ENCODE results near the gene PTGER2.
A peak's percentile ranks its signal among the peaks of the same experiment; 100 is the strongest.

Gene PTGER2

DNA sequence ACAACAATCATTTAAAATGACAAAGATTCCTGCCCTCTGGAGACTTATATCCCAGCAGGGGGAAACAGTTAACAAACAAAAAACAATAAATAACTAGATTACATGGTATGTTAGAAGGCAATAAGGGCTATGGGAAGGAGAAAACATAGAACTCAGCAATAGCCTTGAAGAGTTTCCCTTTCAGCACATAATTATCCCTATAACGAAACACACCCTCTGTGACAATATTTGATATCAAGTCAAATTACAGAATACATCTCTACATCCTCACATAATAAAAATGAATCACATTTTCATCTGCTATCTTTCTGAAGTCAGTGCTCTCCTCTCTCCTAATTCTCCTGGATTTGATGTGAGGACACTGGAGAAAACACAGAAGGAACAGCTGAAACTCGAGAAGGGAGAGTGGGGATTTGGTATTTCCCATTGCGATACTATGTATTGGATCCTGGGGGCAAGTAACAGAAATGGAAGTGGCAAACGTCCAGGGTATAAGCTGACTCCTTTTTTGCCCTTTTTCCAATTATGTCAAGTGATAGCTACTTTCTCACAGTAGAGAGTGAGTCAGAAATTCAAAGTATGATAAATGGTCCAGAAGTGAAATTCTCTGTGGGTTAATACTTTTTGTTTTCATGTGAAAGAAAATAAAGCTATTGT is 9.7 kb upstream of the PTGER2 start:
- H3K36me3 ChIP-seq (ENCODE audit: control insufficient read depth in 5 of 5, insufficient read depth in 5 of 5, low read length in 5 of 5) = no peaks in the 10 kb centered on the region
- H3K4me3 ChIP-seq (ENCODE audit: low read depth in 1 of 5, low read length in 5 of 5) = no peak overlapping the region
- H3K4me1 ChIP-seq (ENCODE audit: control insufficient read depth in 5 of 5, insufficient read depth in 5 of 5, low read length in 5 of 5) = no peaks in the 10 kb centered on the region
- no peaks in the 10 kb centered on the region for H3K27me3 ChIP-seq (ENCODE audit: control insufficient read depth in 5 of 5, insufficient read depth in 4 of 5, low read length in 5 of 5)
- no peak overlapping the region for H3K9ac ChIP-seq (ENCODE audit: low read length in 5 of 5)
- H3K9me3 ChIP-seq (ENCODE audit: control insufficient read depth in 5 of 5, low read length in 5 of 5) = no peaks in the 10 kb centered on the region
- no peak overlapping the region for H3K27ac ChIP-seq (ENCODE audit: low read depth, low read length)

- Histone ChIP-seq H3K9me3 (ENCODE audit: control insufficient read depth in 5 of 5, low read length in 5 of 5) (no peaks in the 10 kb centered on the region), H3K27me3 (ENCODE audit: control insufficient read depth in 5 of 5, insufficient read depth in 4 of 5, low read length in 5 of 5) (peaks cover 0 to 5% (median 0%) of the 10 kb centered on the region in 5 donors), H3K36me3 (ENCODE audit: control insufficient read depth in 5 of 5, insufficient read depth in 5 of 5, low read length in 5 of 5) (no peaks in the 10 kb centered on the region), H3K4me3 (ENCODE audit: low read depth in 1 of 5, low read length in 5 of 5) (no peak overlapping the region), H3K9ac (ENCODE audit: low read length in 5 of 5) (no peak overlapping the region), H3K4me1 (ENCODE audit: control insufficient read depth in 5 of 5, insufficient read depth in 5 of 5, low read length in 5 of 5) (no peaks in the 10 kb centered on the region), H3K27ac (ENCODE audit: low read depth, low read length) (no peak overlapping the region)
These were observed 9.1 kb upstream of the PTGER2 start for GRCh38 chr14:52305014-52305413.

DNA sequence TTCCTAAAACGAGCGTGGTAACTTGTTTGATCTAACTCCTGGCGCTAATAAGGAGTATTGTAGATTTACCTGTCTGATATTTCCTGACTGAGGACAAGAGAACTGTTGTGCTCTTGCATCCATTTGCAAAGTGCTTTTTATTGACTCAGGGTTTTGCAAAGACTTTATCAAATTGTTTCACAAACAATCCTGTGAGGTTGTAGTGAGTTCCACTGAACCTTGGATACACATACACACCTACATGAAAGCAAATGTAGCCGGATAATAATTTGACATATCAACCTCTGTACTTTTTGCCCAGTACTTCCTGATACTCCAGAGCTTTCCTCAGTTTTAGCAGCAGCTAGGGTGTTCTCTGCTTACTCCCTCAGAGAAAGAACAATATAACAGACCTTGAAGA is 6.7 kb upstream of the PTGER2 start:
- Histone ChIP-seq H3K27ac (ENCODE audit: low read depth, low read length) (no peak overlapping the region), H3K36me3 (ENCODE audit: control insufficient read depth in 5 of 5, insufficient read depth in 5 of 5, low read length in 5 of 5) (no peaks in the 10 kb centered on the region), H3K4me1 (ENCODE audit: control insufficient read depth in 5 of 5, insufficient read depth in 5 of 5, low read length in 5 of 5) (peaks cover 0 to 13% (median 2%) of the 10 kb centered on the region in 5 donors), H3K9me3 (ENCODE audit: control insufficient read depth in 5 of 5, low read length in 5 of 5) (no peaks in the 10 kb centered on the region), H3K9ac (ENCODE audit: low read length in 5 of 5) (no peak overlapping the region), H3K4me3 (ENCODE audit: low read depth in 1 of 5, low read length in 5 of 5) (no peak overlapping the region), H3K27me3 (ENCODE audit: control insufficient read depth in 5 of 5, insufficient read depth in 4 of 5, low read length in 5 of 5) (peaks cover 0 to 6% (median 0%) of the 10 kb centered on the region in 5 donors)

DNA sequence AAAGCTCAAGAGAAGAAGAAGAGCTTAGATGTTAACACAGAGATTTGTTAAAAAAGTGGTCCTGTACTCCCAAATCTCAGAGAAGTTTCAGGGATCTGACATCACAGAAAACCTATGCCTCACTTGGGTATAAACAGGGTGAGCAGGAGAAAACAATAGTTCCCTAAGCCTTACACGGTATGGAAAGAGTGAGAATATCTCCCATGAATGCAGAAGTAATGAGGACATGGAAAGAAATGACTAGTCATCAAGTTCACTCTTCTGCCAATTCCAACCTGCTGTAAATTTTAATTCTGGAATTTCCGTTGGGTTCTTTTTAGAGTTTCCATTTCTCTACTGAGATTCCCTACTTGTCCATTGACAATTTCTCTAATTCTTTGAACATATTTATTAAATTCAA is 6.2 kb upstream of the PTGER2 start:
- H3K9ac ChIP-seq (ENCODE audit: low read length in 5 of 5) = no peak overlapping the region
- no peaks in the 10 kb centered on the region for H3K9me3 ChIP-seq (ENCODE audit: control insufficient read depth in 5 of 5, low read length in 5 of 5)
- no peak overlapping the region for H3K27ac ChIP-seq (ENCODE audit: low read depth, low read length)
- H3K4me3 ChIP-seq (ENCODE audit: low read depth in 1 of 5, low read length in 5 of 5) = no peak overlapping the region
- peaks cover 0 to 6% (median 3%) of the 10 kb centered on the region in 5 donors for H3K27me3 ChIP-seq (ENCODE audit: control insufficient read depth in 5 of 5, insufficient read depth in 4 of 5, low read length in 5 of 5)
- peaks cover 0 to 16% (median 5%) of the 10 kb centered on the region in 5 donors for H3K4me1 ChIP-seq (ENCODE audit: control insufficient read depth in 5 of 5, insufficient read depth in 5 of 5, low read length in 5 of 5)
- H3K36me3 ChIP-seq (ENCODE audit: control insufficient read depth in 5 of 5, insufficient read depth in 5 of 5, low read length in 5 of 5) = no peaks in the 10 kb centered on the region

DNA sequence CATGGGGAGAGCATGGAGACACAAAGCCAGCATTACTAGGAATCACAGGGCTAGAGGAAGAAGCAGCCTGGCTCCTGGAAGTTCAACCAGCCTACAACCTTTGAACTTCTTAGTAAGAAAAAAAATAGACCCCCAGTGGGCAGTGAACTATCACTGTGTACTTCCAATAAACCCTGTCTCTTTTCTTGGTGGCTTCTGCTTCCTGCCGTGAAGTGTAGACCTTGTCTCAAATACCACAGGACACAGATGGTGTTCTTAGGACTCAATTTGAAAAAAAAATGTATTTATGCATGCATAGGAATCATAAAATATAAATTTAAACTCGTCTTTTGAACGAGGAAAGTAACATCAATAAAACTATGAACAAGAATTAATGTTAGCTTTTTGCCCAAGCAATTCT is 3.6 kb upstream of the PTGER2 start:
- peaks cover 3 to 42% (median 30%) of the 10 kb centered on the region in 5 donors for H3K4me1 ChIP-seq (ENCODE audit: control insufficient read depth in 5 of 5, insufficient read depth in 5 of 5, low read length in 5 of 5)

DNA sequence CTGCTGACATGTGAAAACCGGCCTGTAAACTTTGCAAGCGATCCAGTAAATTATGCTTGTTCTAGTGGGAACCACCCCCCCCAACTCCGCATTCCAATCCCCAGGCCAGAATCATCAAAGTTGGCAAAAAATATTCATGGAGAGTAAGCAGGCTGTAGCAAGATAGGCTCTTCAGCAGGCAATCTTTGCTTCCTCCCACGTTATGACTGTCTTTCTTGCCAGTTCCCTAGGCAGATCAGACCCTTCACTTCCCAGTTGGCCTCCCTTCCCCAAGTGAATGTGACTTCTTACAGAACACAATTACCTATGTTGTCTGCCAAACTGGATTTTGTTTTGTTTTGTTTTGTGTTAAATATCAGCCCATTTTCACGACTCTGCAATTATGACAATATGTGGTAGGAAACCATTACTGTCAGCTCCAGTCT is 1.2 kb upstream of the PTGER2 start:
- H3K9me3 ChIP-seq (ENCODE audit: control insufficient read depth in 5 of 5, low read length in 5 of 5) = no peaks in the 10 kb centered on the region
- peaks cover 3 to 44% (median 30%) of the 10 kb centered on the region in 5 donors for H3K4me1 ChIP-seq (ENCODE audit: control insufficient read depth in 5 of 5, insufficient read depth in 5 of 5, low read length in 5 of 5)
- peaks cover 9 to 20% (median 15%) of the 10 kb centered on the region in 5 donors for H3K27me3 ChIP-seq (ENCODE audit: control insufficient read depth in 5 of 5, insufficient read depth in 4 of 5, low read length in 5 of 5)
- peak overlapping the region; percentile 75 to 82 (median 80) for H3K4me3 ChIP-seq (ENCODE audit: low read depth in 1 of 5, low read length in 5 of 5)
- no peaks in the 10 kb centered on the region for H3K36me3 ChIP-seq (ENCODE audit: control insufficient read depth in 5 of 5, insufficient read depth in 5 of 5, low read length in 5 of 5)
- no peak overlapping the region for H3K27ac ChIP-seq (ENCODE audit: low read depth, low read length)
- H3K9ac ChIP-seq (ENCODE audit: low read length in 5 of 5) = no peak overlapping the region

More for the DNA sequence above, 3.6 kb upstream of the PTGER2 start:
- no peaks in the 10 kb centered on the region for H3K36me3 ChIP-seq (ENCODE audit: control insufficient read depth in 5 of 5, insufficient read depth in 5 of 5, low read length in 5 of 5)
- no peak overlapping the region for H3K27ac ChIP-seq (ENCODE audit: low read depth, low read length)
- H3K9ac ChIP-seq (ENCODE audit: low read length in 5 of 5) = no peak overlapping the region
- peaks cover 9 to 15% (median 12%) of the 10 kb centered on the region in 5 donors for H3K27me3 ChIP-seq (ENCODE audit: control insufficient read depth in 5 of 5, insufficient read depth in 4 of 5, low read length in 5 of 5)
- H3K9me3 ChIP-seq (ENCODE audit: control insufficient read depth in 5 of 5, low read length in 5 of 5) = no peaks in the 10 kb centered on the region
- no peak overlapping the region for H3K4me3 ChIP-seq (ENCODE audit: low read depth in 1 of 5, low read length in 5 of 5)

- H3K4me1 ChIP-seq (ENCODE audit: control insufficient read depth in 5 of 5, insufficient read depth in 5 of 5, low read length in 5 of 5) = peaks cover 3 to 44% (median 30%) of the 10 kb centered on the region in 5 donors
- peak overlapping the region in 3 of 5 donors; percentile 38 to 62 (median 42) for H3K9ac ChIP-seq (ENCODE audit: low read length in 5 of 5)
- H3K27me3 ChIP-seq (ENCODE audit: control insufficient read depth in 5 of 5, insufficient read depth in 4 of 5, low read length in 5 of 5) = peaks cover 9 to 20% (median 15%) of the 10 kb centered on the region in 5 donors
- no peaks in the 10 kb centered on the region for H3K9me3 ChIP-seq (ENCODE audit: control insufficient read depth in 5 of 5, low read length in 5 of 5)
- no peaks in the 10 kb centered on the region for H3K36me3 ChIP-seq (ENCODE audit: control insufficient read depth in 5 of 5, insufficient read depth in 5 of 5, low read length in 5 of 5)
- H3K27ac ChIP-seq (ENCODE audit: low read depth, low read length) = peak overlapping the region; percentile 42
- H3K4me3 ChIP-seq (ENCODE audit: low read depth in 1 of 5, low read length in 5 of 5) = peak overlapping the region; percentile 75 to 82 (median 80)
These were observed 650 bp upstream of the PTGER2 start for GRCh38 chr14:52313462-52313861.

- H3K9ac ChIP-seq (ENCODE audit: low read length in 5 of 5) = peak overlapping the region in 4 of 5 donors; percentile 13 to 74 (median 58)
- H3K9me3 ChIP-seq (ENCODE audit: control insufficient read depth in 5 of 5, low read length in 5 of 5) = no peaks in the 10 kb centered on the region
- H3K27me3 ChIP-seq (ENCODE audit: control insufficient read depth in 5 of 5, insufficient read depth in 4 of 5, low read length in 5 of 5) = peaks cover 9 to 17% (median 15%) of the 10 kb centered on the region in 5 donors
- no peaks in the 10 kb centered on the region for H3K36me3 ChIP-seq (ENCODE audit: control insufficient read depth in 5 of 5, insufficient read depth in 5 of 5, low read length in 5 of 5)
- peak overlapping the region; percentile 71 to 82 (median 80) for H3K4me3 ChIP-seq (ENCODE audit: low read depth in 1 of 5, low read length in 5 of 5)
- peak overlapping the region; percentile 51 for H3K27ac ChIP-seq (ENCODE audit: low read depth, low read length)
- peaks cover 3 to 44% (median 30%) of the 10 kb centered on the region in 5 donors for H3K4me1 ChIP-seq (ENCODE audit: control insufficient read depth in 5 of 5, insufficient read depth in 5 of 5, low read length in 5 of 5)
These were observed 663 bp downstream of the PTGER2 start for GRCh38 chr14:52314595-52315354.

DNA sequence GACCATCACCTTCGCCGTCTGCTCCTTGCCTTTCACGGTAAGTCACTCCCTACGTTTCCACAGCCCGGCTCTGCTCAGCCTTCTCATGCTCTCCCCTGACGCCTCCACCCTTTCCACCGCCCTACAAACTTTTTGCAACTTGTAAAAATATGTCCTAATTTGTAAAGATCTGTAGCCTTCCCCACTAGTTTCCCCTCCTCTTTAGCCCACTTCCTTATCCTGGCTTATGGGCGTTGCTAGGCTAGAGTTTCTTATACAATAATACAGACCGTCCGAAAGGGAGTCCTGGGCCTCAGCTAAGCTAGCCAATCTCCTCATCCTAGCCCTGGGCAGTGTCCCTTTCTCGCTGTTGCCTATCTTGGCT is 1.2 kb downstream of the PTGER2 start:
- H3K4me3 ChIP-seq (ENCODE audit: low read depth in 1 of 5, low read length in 5 of 5) = peak overlapping the region; percentile 71 to 82 (median 80)

GRCh38 chr14:52318062-52318461 is 4.0 kb downstream of the PTGER2 start:
- no peaks in the 10 kb centered on the region for H3K36me3 ChIP-seq (ENCODE audit: control insufficient read depth in 5 of 5, insufficient read depth in 5 of 5, low read length in 5 of 5)
- peak overlapping the region in 1 of 5 donors; percentile 80 for H3K4me3 ChIP-seq (ENCODE audit: low read depth in 1 of 5, low read length in 5 of 5)
- H3K27ac ChIP-seq (ENCODE audit: low read depth, low read length) = no peak overlapping the region
- H3K9ac ChIP-seq (ENCODE audit: low read length in 5 of 5) = no peak overlapping the region
- peaks cover 3 to 26% (median 22%) of the 10 kb centered on the region in 5 donors for H3K4me1 ChIP-seq (ENCODE audit: control insufficient read depth in 5 of 5, insufficient read depth in 5 of 5, low read length in 5 of 5)
- H3K9me3 ChIP-seq (ENCODE audit: control insufficient read depth in 5 of 5, low read length in 5 of 5) = peaks cover 0 to 5% (median 0%) of the 10 kb centered on the region in 5 donors
- H3K27me3 ChIP-seq (ENCODE audit: control insufficient read depth in 5 of 5, insufficient read depth in 4 of 5, low read length in 5 of 5) = peaks cover 8 to 16% (median 9%) of the 10 kb centered on the region in 5 donors

More for the DNA sequence above, 1.2 kb downstream of the PTGER2 start:
- peak overlapping the region in 1 of 5 donors; percentile 74 for H3K9ac ChIP-seq (ENCODE audit: low read length in 5 of 5)
- H3K36me3 ChIP-seq (ENCODE audit: control insufficient read depth in 5 of 5, insufficient read depth in 5 of 5, low read length in 5 of 5) = no peaks in the 10 kb centered on the region
- peaks cover 8 to 16% (median 14%) of the 10 kb centered on the region in 5 donors for H3K27me3 ChIP-seq (ENCODE audit: control insufficient read depth in 5 of 5, insufficient read depth in 4 of 5, low read length in 5 of 5)
- H3K4me1 ChIP-seq (ENCODE audit: control insufficient read depth in 5 of 5, insufficient read depth in 5 of 5, low read length in 5 of 5) = peaks cover 3 to 44% (median 30%) of the 10 kb centered on the region in 5 donors
- H3K9me3 ChIP-seq (ENCODE audit: control insufficient read depth in 5 of 5, low read length in 5 of 5) = no peaks in the 10 kb centered on the region
- H3K27ac ChIP-seq (ENCODE audit: low read depth, low read length) = no peak overlapping the region

All from subcutaneous abdominal adipose tissue (tissue), 5 donors.